ENCODE data around the gene CYB5R3.
"Not testable (repeated sequence)": the region's sequence is repeated elsewhere in the genome, so short reads cannot be mapped to it uniquely, and the experiment has no call there.

The CYB5R3 gene

DNA sequence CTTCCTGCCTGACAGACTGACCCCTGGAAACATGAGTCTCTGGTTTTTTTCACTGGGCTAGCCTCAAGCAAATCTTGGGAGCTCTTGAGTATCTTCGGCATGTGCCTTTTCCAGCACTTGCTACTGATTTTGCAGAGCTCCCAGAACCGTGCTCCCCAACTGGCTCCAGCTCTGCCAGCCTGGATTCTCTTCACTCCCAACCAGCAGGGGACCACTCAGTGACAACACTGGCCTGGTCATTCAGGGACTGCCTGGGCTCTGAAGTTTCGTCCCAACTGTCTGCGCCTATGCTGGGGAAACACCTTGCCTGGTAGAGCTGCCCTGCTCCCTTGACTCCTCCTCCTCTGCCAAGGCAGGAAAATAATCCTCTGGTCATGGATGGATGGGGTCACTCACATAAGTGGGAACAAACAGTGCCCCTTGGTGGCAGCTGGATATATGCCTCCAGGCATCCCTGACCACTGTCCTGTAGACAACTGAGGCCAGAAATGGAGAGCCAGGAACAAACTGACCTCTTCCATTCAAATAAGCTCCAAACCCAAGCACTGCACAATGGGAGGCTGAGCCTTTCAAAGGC lies 64.7 kb downstream of the CYB5R3 start:
- Histone ChIP-seq H3K4me3 (peak overlapping the region in 1 of 7 experiments; percentile 3), H3K27ac (no peak overlapping the region)

DNA sequence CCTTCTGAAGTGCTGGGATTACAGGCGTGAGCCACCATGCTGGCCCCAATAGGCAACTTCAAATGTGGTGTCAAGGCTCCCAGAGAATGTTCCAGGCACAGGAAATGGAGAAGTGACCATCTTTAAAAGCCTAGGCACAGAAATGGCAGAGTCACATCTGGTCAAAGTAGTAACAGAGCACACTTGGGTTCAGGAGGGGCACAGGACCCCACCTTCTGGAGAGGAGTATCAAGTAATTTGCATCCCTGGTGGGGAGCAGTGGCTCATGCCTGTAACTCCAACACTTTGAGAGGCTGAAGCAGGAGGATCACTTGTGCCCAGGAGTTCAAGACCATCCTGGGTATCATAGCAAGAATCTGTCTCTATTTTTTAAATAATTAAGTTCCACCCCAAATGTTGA lies 66.2 kb downstream of the CYB5R3 start:
- Histone ChIP-seq H3K27ac (no peak overlapping the region), H3K4me3 (no peak overlapping the region)

DNA sequence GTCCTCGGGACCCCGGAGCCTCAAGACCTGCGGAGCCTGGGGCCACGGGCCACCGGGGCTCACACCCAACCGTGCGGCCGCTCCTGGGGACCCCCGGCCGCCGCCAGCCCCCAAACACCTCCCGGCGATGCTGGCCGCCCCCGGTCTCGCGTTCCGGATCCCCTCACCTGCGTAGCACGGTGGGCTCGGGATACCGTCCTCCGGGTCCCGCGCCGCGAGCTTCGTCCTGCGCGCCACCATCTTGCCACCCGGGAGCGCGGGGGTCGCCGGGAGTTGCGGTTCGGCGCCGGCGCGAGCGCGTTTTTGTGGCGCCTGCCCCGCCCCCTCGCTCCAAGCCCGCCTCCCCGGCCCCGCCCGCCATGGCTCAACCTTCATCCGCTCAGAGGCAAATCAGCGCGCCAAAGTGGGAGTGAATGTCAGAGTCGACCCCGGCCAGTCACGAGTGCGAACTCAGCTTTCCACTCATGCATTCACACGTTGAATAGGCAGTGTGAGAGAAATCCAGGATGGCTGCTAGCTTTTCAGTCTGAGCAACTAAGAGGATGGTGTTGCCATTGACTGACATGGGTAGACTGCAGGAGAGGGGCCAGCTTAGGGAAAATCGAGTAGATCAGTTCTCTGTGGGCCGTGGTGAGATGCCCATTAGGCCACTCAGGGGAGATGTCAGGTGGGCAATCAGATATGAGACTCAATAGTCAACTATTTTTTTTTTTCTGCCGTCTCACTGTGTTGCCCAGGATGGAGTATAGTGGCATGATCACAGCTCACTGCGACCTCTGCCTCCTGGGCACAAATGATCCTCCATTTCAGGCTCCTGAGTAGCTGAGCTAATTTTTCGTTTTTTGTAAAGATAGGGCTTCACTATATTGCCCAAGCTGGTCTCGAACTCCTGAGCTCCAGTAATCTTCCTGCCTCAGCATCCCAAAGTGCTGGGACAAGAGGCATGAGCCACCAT lies 67.2 kb downstream of the CYB5R3 start:
- H3K27ac ChIP-seq, result peak overlapping the region in 20 of 21 experiments; percentile 38 to 90 (median 77)
- H3K4me3 ChIP-seq, result peak overlapping the region; percentile 69 to 95 (median 88)

DNA sequence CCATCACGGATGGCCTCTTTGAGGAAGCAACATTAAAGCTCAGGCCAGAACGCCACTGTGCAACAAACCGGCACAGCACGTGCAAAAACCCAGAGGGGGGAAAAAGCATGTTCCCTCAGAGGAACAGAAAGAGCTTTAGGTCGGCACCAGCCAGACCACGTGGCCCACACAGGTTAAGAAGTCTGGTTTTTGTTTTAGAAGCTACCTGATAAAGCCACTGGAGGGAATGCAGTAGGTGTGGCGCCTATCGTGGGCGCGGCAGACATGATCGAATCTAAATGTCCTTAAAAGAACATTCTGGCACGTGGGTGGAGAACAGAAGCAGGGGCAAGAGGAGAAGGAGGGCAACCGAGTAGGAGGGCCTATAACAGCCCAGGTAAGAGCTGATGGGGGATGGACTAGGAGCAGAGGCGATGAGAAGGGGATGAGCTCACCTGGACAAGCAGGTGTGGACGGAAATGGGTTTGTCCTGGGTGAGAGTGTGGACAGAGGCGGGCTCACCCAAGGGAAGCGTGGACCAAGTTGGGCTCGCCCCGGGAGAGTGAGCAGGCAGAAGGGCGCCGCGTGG lies 67.9 kb downstream of the CYB5R3 start:
- Histone ChIP-seq H3K27ac (peak overlapping the region in 20 of 21 experiments; percentile 38 to 90 (median 77)), H3K4me3 (peak overlapping the region; percentile 69 to 95 (median 88))

DNA sequence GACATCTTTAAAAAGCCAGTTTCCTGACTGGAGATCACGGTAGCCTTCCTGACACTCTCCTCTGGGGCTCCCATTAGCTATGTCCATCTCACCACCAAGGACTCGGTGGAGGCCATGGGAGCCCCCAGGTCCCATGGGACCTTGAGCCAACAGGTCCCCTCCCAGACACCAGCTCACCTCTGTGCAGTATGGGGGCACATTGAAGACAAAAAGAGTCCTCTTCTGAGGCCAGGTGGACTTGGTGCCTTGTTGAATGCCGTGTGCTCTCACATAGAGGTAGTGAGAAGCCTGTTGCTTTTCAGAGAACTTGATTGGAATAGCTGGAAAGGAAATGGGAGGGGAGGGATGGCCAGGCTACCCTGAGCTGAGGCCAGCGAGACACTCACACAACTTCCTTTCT lies 69.2 kb downstream of the CYB5R3 start:
- not testable (repeated sequence) for H3K27ac ChIP-seq, H3K4me3 ChIP-seq

DNA sequence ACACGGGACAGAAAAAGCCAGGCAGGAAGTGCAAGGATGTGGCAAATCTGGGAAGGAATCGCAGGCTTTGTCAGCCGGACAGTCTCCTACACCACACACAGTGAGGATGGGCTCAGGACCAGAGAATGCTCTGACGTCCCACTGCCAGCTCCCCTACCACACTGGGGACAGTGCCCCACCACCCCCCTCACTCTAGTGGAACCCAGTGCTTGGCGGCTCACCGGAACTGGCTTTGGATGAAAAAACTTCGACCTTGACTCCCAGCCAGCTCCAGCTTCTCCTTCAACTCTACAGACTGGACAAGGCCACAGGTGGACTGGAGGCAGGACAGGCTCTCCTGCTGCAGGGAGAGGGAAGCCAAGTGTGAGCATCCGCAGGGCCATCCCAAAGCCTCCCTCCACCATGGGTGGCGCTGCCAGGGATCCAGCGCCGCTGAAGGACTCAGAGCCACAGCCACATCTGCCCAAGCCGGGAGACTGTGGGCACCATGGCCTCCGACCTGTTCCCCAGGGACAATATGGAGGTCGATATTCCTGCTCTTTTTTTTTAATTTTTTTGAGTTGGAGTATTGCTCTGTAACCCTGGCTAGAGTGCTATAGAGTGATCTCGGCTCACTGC lies 71.5 kb downstream of the CYB5R3 start:
- H3K4me3 ChIP-seq, result no peak overlapping the region
- H3K27ac ChIP-seq, result no peak overlapping the region

DNA sequence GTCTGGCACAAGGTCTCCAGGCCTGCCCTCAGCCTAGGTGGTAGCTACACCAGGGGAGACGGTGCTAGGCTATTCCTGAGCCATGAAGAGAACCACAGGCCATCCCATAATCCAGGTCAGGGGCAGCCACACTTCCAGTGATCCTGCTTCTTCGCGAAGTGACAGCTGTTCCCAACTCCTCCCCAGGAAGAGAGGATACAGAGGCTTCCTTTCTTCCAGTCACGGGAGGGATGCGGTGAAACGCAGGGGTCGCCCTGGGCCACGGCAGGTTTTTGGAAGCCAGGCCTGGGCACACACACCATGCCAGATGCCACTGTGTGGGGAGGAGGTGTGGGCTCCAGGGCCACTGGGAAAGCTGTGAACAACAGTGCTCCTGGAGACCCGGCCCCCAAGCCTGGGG lies 72.1 kb downstream of the CYB5R3 start:
- not testable (repeated sequence) for H3K4me3 ChIP-seq, H3K27ac ChIP-seq

DNA sequence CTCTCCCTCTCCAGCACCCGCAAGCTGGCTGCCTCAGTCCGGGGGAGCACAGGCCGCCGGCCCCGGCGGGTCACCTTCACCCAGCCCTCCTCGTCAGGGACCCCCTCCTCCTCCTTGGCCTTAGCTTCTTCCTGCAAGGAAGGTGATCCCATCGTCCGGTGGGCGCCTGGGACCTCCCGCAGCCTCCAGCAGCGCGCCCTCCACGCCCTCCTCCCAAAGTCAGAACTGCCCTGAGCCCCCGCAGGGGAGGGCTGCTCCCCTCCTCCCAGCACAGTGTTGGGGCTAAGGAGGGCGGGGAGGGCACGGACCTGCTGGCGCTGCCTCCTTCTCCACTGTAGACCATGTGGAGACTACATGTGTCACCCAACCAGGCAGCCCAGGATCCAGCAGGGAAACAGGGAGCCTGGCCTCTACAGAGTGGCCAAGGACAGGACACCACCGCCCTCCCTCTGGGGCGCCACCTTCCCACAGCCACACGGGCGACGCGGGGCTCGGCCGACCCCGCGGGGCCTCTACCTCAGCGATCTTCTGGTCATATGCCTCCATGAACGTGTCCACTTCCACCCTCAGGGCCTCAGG lies 73.1 kb downstream of the CYB5R3 start:
- not testable (repeated sequence) for H3K27ac ChIP-seq

DNA sequence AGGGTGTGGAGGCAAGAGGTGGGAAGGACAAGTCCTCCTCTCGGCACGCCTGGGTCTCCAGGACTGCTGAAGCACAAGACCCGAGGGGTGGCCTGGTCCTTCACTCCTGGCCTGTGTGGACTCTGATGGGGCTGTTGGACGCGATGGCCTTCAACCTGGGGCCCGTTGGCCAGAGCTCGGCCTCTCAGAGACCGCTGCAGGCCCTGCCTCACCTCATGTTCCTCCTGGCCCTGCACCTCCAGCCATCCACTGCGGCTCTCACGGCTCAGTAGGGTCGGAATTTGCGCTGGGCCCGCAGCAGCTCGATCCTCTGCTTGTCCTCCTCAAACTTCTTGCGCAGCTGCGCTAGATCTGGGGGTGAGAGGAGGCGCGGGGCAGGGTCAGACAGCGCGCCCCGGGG lies 74.7 kb downstream of the CYB5R3 start:
- not testable (repeated sequence) for H3K4me3 ChIP-seq, H3K27ac ChIP-seq

More for the DNA sequence above, 73.1 kb downstream of the CYB5R3 start:
- not testable (repeated sequence) for H3K4me3 ChIP-seq

DNA sequence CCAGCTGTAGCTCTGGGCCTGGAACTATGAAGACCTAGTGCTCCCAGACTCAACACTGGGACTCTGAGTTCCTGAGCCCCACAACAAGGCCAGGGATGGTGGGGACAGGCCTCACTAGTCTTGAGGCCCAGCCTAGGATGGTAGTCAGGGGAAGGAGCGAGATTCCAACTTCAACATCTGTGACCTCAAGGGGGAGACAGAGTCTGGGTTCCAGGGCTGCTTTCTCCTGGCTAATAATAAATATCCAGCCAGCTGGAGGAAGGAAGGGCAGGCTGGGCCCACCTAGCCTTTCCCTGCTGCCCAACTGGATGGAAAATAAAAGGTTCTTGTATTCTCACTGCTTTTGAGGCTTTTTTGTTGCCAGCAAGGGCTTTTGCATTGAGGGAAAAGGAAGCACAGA lies 75.1 kb downstream of the CYB5R3 start:
- not testable (repeated sequence) for H3K27ac ChIP-seq, H3K4me3 ChIP-seq

DNA sequence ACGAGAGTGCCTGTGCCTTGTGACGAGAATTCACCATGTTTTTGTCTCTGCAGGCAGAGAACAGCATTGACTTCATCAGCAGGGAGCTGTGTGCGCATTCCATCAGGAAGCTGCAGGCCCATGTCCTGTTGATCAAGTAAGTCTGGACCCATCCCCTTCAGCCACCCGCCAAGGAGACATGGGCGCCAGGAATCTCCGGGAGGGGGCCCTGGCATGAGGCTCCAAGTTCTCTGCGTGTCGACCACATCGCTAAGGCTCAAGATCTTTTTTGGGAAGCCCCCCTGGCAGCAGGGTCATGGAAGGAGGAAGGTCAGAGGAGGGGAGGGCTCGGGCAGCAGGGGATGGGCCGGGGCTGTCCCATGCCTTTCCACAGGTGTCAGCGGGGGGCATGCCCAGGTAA lies 78.1 kb downstream of the CYB5R3 start:
- not testable (repeated sequence) for H3K4me3 ChIP-seq, H3K27ac ChIP-seq

DNA sequence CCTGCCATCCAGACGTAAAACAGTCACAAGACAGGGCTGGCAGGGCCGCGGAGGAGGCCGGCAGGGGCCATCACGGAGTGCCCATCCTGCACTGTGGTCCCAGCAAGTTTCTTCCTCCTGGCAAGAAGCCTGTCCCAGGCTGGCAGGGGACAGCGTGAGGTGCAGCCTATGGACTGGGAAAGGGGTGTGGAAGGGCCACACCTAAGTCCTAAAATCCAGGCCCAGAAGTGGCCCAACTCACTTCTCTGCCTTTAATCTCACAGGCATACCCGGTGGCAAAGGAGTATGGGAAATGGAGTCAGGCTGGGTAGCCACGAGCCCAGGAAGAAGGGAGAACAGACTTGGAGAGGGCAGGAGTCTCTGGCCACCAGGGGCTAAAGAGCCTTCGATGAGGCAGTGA lies 78.6 kb downstream of the CYB5R3 start:
- not testable (repeated sequence) for H3K4me3 ChIP-seq, H3K27ac ChIP-seq

DNA sequence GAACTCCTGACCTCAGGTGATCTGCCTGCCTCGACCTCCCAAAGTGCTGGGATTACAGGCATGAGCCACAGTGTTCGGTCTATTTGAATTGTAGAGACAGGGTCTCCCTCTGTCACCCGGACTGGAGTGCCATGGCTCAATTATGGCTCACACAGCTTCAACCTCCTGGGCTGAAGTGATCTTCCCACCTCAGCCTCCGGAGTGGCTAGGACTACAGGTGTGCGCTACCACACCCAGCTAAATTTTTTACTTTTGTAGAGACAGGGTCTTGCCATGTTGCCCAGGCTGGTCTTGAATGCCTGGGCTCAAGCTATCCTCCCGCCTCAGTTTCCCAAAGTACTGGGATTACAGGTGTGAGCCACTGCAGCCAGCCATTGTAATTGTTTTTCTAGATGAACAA lies 81.2 kb downstream of the CYB5R3 start:
- H3K4me3 ChIP-seq, H3K27ac ChIP-seq: not testable (repeated sequence)
